HepG2 (cell line): Measurements from ENCODE around the gene LRP5. TPM values are rescaled to one million over a fixed set of nuclear protein-coding genes. Genes with fewer than 3 reads are reported as not detected.

Experiments used
- EZH2 ChIP-seq: conservative IDR thresholded peaks from 2 replicates; pipeline ENCODE4 v1.6.1; 2012; ENCODE audit warnings: mild to moderate bottlenecking, low read depth, low read length, moderate library complexity
- HDAC1 ChIP-seq: sonication (generic); formaldehyde crosslinking; IDR thresholded peaks from 2 replicates; pipeline ENCODE4 v1.5.1; 2020; ENCODE audit warnings: mild to moderate bottlenecking, missing genetic modification reagents
- HHEX ChIP-seq: IDR thresholded peaks from 2 replicates; pipeline ENCODE4 v1.6.1; 2016; ENCODE audit warnings: control low read depth
- JDP2 ChIP-seq: sonication (generic); formaldehyde crosslinking; IDR thresholded peaks from 2 replicates; pipeline ENCODE4 v1.8.1; 2022; ENCODE audit warnings: missing genetic modification reagents, borderline replicate concordance
- KLF15 ChIP-seq: sonication (generic); formaldehyde crosslinking; IDR thresholded peaks from 2 replicates; pipeline ENCODE4 v1.8.1; 2023; ENCODE audit warnings: borderline replicate concordance, mild to moderate bottlenecking, inconsistent platforms, missing genetic modification reagents, mixed read lengths
- NFYC ChIP-seq: IDR thresholded peaks from 2 replicates; pipeline ENCODE4 v1.6.1; 2016; ENCODE audit warnings: missing genetic modification reagents, missing compliant biosample characterization
- NR2C2 ChIP-seq: sonication (generic); formaldehyde crosslinking; IDR thresholded peaks from 2 replicates; pipeline ENCODE4 v1.4.0; 2020; ENCODE audit warnings: missing genetic modification reagents, mild to moderate bottlenecking, moderate library complexity, borderline replicate concordance
- PHF21A ChIP-seq: sonication (generic); formaldehyde crosslinking; IDR thresholded peaks from 2 replicates; pipeline ENCODE4 v1.5.0; 2020; ENCODE audit warnings: mild to moderate bottlenecking, missing genetic modification reagents
- REPIN1 ChIP-seq: sonication (generic); formaldehyde crosslinking; IDR thresholded peaks from 2 replicates; pipeline ENCODE4 v1.8.0; 2022; ENCODE audit warnings: missing genetic modification reagents, low read depth, mild to moderate bottlenecking, borderline replicate concordance
- SIX1 ChIP-seq: sonication (generic); formaldehyde crosslinking; IDR thresholded peaks from 2 replicates; pipeline ENCODE4 v1.4.0; 2020; ENCODE audit warnings: missing genetic modification reagents, borderline replicate concordance
- ZC3H4 ChIP-seq: sonication (generic); formaldehyde crosslinking; IDR thresholded peaks from 2 replicates; pipeline ENCODE4 v1.4.0; 2020; ENCODE audit warnings: missing genetic modification reagents, borderline replicate concordance
- ZNF10 ChIP-seq: sonication (generic); formaldehyde crosslinking; IDR thresholded peaks from 2 replicates; pipeline ENCODE4 v1.4.0; 2020; ENCODE audit warnings: mild to moderate bottlenecking, low read depth, missing genetic modification reagents, borderline replicate concordance
- ZNF205 ChIP-seq: IDR thresholded peaks from 2 replicates; pipeline ENCODE4 v1.6.1; 2018; ENCODE audit warnings: missing biosample characterization, missing genetic modification reagents
- ZNF235 ChIP-seq: sonication (generic); formaldehyde crosslinking; IDR thresholded peaks from 2 replicates; pipeline ENCODE4 v1.8.1; 2023; ENCODE audit warnings: mild to moderate bottlenecking, missing genetic modification reagents, borderline replicate concordance
- ZNF329 ChIP-seq: sonication (generic); formaldehyde crosslinking; IDR thresholded peaks from 2 replicates; pipeline ENCODE4 v1.9.0; 2021; ENCODE audit warnings: low read depth, mild to moderate bottlenecking, missing genetic modification reagents
- ZNF350 ChIP-seq: sonication (generic); formaldehyde crosslinking; IDR thresholded peaks from 2 replicates; pipeline ENCODE4 v1.4.0; 2020; ENCODE audit warnings: mild to moderate bottlenecking, low read depth, missing genetic modification reagents, borderline replicate concordance
- ZNF737 ChIP-seq: sonication (generic); formaldehyde crosslinking; IDR thresholded peaks from 2 replicates; pipeline ENCODE4 v1.5.0; 2020; ENCODE audit warnings: missing genetic modification reagents, mild to moderate bottlenecking, borderline replicate concordance
- ZNF788 ChIP-seq: sonication (generic); formaldehyde crosslinking; IDR thresholded peaks from 2 replicates; pipeline ENCODE4 v1.5.0; 2020; ENCODE audit warnings: mild to moderate bottlenecking, missing genetic modification reagents, borderline replicate concordance
- ZSCAN21 ChIP-seq: sonication (generic); formaldehyde crosslinking; IDR thresholded peaks from 2 replicates; pipeline ENCODE4 v1.8.0; 2022; ENCODE audit warnings: mild to moderate bottlenecking, missing genetic modification reagents, moderate library complexity, borderline replicate concordance
- polyA plus RNA-seq, 8 experiments: library from polyadenylated mRNA; depleted of rRNA in 3 of 8; stranded (reverse) in 7 of 8; unstranded in 1 of 8; fragments of >200 nt; fragmentation: Illumina TruSeq in 4 of 8; extraction: Trizol in 4 of 8; gene quantifications; 2 replicates each; pipeline versions ENCODE4 v1.2.1 to v1.2.3, GENCODE V29; 2011 to 2016; ENCODE audit warnings: low read depth in 4 of 8, missing spikeins in 1 of 8, mixed read lengths in 1 of 8; ENCODE audit not compliant: insufficient read depth in 1 of 8
- total RNA-seq, 5 experiments: library from RNA; depleted of rRNA; stranded (reverse); fragments of >200 nt; fragmentation: Illumina TruSeq; extraction: Trizol; gene quantifications; 2 replicates each; pipeline ENCODE4 v1.2.3, GENCODE V29; 2016; ENCODE audit warnings: low read depth in 1 of 5
- TF ChIP-seq, protein P1 (sequence below): sonication (generic); formaldehyde crosslinking; IDR thresholded peaks from 2 replicates; pipeline ENCODE4 v1.4.0; 2020; ENCODE audit warnings: missing genetic modification reagents
- TF ChIP-seq, protein P2 (sequence below): sonication (generic); formaldehyde crosslinking; IDR thresholded peaks from 2 replicates; pipeline ENCODE4 v1.9.0; 2022; ENCODE audit warnings: low read depth, missing genetic modification reagents
- TF ChIP-seq, protein P3 (sequence below): sonication (generic); formaldehyde crosslinking; IDR thresholded peaks from 2 replicates; pipeline ENCODE4 v1.5.0; 2020; ENCODE audit warnings: missing genetic modification reagents, mild to moderate bottlenecking, borderline replicate concordance
- TF ChIP-seq, protein P4 (sequence below): sonication (generic); formaldehyde crosslinking; IDR thresholded peaks from 2 replicates; pipeline ENCODE4 v1.4.0; 2020; ENCODE audit warnings: missing genetic modification reagents

LRP5 gene
- total and polyA plus RNA-seq, 2 of the 13 experiments (the other 11 are each of a cell fraction or from before 2014, with no cell fraction given) = 40.4 to 64.0 TPM

DNA sequence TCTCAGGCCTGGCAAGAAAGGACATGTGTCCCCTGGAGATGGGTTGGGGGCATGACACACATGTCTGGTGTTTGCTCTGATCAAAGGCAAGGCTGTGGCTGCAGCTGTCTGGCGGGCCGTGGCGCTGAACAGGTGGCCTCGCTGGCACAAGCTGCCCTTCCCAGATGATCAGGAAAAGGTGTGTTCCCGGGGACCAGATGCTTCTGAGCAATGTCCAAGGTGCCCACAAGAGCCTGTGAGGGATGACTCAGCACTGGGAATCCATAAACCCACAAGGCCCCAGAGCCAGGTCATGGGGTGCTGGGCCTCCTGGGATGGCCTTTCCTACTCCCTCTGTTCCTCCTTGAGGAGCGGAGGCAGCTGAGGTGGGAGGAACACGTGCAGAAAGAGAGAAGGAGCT lies 9.7 kb upstream of the LRP5 start (continued):
- TF ChIP-seq ZNF235 = no peak
- TF ChIP-seq ZNF205 (CRISPR knock-in tag) = no peak
- TF ChIP-seq SIX1 (CRISPR knock-in tag) = no peak
- TF ChIP-seq NR2C2 (CRISPR knock-in tag) = no peak
- TF ChIP-seq ZSCAN21 (CRISPR knock-in tag) = no peak
- TF ChIP-seq, protein P1, sequence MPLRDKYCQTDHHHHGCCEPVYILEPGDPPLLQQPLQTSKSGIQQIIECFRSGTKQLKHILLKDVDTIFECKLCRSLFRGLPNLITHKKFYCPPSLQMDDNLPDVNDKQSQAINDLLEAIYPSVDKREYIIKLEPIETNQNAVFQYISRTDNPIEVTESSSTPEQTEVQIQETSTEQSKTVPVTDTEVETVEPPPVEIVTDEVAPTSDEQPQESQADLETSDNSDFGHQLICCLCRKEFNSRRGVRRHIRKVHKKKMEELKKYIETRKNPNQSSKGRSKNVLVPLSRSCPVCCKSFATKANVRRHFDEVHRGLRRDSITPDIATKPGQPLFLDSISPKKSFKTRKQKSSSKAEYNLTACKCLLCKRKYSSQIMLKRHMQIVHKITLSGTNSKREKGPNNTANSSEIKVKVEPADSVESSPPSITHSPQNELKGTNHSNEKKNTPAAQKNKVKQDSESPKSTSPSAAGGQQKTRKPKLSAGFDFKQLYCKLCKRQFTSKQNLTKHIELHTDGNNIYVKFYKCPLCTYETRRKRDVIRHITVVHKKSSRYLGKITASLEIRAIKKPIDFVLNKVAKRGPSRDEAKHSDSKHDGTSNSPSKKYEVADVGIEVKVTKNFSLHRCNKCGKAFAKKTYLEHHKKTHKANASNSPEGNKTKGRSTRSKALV (CRISPR knock-in tag) = no peak
- no peak for TF ChIP-seq PHF21A (CRISPR knock-in tag)
- TF ChIP-seq, protein P2, sequence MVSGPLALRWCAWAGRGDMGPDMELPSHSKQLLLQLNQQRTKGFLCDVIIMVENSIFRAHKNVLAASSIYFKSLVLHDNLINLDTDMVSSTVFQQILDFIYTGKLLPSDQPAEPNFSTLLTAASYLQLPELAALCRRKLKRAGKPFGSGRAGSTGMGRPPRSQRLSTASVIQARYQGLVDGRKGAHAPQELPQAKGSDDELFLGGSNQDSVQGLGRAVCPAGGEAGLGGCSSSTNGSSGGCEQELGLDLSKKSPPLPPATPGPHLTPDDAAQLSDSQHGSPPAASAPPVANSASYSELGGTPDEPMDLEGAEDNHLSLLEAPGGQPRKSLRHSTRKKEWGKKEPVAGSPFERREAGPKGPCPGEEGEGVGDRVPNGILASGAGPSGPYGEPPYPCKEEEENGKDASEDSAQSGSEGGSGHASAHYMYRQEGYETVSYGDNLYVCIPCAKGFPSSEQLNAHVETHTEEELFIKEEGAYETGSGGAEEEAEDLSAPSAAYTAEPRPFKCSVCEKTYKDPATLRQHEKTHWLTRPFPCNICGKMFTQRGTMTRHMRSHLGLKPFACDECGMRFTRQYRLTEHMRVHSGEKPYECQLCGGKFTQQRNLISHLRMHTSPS (CRISPR knock-in tag) = peak; percentile 90
- no peak for TF ChIP-seq ZNF737 (CRISPR knock-in tag)
- TF ChIP-seq ZNF329 = no peak
- no peak for TF ChIP-seq KLF15 (CRISPR knock-in tag)
- no peak for TF ChIP-seq ZNF350
- TF ChIP-seq EZH2 = no peak
- no peak for TF ChIP-seq REPIN1 (CRISPR knock-in tag)
- TF ChIP-seq JDP2 (CRISPR knock-in tag) = no peak
- TF ChIP-seq NFYC = no peak
- no peak for TF ChIP-seq HHEX (CRISPR knock-in tag)
- TF ChIP-seq, protein P3, sequence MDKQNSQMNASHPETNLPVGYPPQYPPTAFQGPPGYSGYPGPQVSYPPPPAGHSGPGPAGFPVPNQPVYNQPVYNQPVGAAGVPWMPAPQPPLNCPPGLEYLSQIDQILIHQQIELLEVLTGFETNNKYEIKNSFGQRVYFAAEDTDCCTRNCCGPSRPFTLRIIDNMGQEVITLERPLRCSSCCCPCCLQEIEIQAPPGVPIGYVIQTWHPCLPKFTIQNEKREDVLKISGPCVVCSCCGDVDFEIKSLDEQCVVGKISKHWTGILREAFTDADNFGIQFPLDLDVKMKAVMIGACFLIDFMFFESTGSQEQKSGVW (CRISPR knock-in tag) = no peak
- no peak for TF ChIP-seq ZNF10 (CRISPR knock-in tag)
- TF ChIP-seq HDAC1 (CRISPR knock-in tag) = peak; percentile 36; the same call in 1 of the 2 replicates
- TF ChIP-seq, protein P4, sequence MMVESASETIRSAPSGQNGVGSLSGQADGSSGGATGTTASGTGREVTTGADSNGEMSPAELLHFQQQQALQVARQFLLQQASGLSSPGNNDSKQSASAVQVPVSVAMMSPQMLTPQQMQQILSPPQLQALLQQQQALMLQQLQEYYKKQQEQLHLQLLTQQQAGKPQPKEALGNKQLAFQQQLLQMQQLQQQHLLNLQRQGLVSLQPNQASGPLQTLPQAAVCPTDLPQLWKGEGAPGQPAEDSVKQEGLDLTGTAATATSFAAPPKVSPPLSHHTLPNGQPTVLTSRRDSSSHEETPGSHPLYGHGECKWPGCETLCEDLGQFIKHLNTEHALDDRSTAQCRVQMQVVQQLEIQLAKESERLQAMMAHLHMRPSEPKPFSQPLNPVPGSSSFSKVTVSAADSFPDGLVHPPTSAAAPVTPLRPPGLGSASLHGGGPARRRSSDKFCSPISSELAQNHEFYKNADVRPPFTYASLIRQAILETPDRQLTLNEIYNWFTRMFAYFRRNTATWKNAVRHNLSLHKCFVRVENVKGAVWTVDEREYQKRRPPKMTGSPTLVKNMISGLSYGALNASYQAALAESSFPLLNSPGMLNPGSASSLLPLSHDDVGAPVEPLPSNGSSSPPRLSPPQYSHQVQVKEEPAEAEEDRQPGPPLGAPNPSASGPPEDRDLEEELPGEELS (CRISPR knock-in tag) = no peak
- TF ChIP-seq ZC3H4 (CRISPR knock-in tag) = no peak
- TF ChIP-seq ZNF788 = no peak
